ENCODE results near the gene HOXD3.

GRCh38 chr2:176133389-176133788 is 23.7 kb upstream of the HOXD3 start:
- TF ChIP-seq, protein P1, sequence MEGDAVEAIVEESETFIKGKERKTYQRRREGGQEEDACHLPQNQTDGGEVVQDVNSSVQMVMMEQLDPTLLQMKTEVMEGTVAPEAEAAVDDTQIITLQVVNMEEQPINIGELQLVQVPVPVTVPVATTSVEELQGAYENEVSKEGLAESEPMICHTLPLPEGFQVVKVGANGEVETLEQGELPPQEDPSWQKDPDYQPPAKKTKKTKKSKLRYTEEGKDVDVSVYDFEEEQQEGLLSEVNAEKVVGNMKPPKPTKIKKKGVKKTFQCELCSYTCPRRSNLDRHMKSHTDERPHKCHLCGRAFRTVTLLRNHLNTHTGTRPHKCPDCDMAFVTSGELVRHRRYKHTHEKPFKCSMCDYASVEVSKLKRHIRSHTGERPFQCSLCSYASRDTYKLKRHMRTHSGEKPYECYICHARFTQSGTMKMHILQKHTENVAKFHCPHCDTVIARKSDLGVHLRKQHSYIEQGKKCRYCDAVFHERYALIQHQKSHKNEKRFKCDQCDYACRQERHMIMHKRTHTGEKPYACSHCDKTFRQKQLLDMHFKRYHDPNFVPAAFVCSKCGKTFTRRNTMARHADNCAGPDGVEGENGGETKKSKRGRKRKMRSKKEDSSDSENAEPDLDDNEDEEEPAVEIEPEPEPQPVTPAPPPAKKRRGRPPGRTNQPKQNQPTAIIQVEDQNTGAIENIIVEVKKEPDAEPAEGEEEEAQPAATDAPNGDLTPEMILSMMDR (IDR thresholded peaks at IDR 0.05), result no peak
- no peak for TF ChIP-seq YY1 (IDR thresholded peaks at IDR 0.05; ENCODE audit: low read depth)
